EH (cell line): ENCODE data around the gene IST1.
A peak's percentile ranks its signal among the peaks of the same experiment; 100 is the strongest.

Source experiments
- DNase-seq: peaks from one replicate; pipeline ENCODE4 v3.0.0-alpha.2; 2015; ENCODE audit warnings: low read depth

Gene IST1

GRCh38 chr16:71919035-71919434, 23.7 kb downstream of the IST1 start:
- DNase-seq, result no peak

- no peak for DNase-seq
These were observed 25.3 kb downstream of the IST1 start for GRCh38 chr16:71920658-71921057.

GRCh38 chr16:71923941-71924690, 28.8 kb downstream of the IST1 start:
- peak; percentile 66 for DNase-seq

GRCh38 chr16:71924710-71925109, 29.4 kb downstream of the IST1 start:
- DNase-seq, result no peak

- peak; percentile 97 for DNase-seq
These were observed 32.1 kb downstream of the IST1 start for GRCh38 chr16:71927383-71927782.

GRCh38 chr16:71927787-71928186, 32.5 kb downstream of the IST1 start:
- DNase-seq, result no peak

- peak; percentile 90 for DNase-seq
These were observed 33.7 kb downstream of the IST1 start for GRCh38 chr16:71929048-71929447.

- DNase-seq, result no peak
These were observed 34.8 kb downstream of the IST1 start for GRCh38 chr16:71930013-71930563.

GRCh38 chr16:71931001-71931400, 35.7 kb downstream of the IST1 start:
- DNase-seq, result no peak

GRCh38 chr16:71931599-71931998, 36.3 kb downstream of the IST1 start:
- DNase-seq, result no peak

GRCh38 chr16:71933017-71933416, 37.7 kb downstream of the IST1 start:
- DNase-seq, result no peak

- DNase-seq, result peak; percentile 41
These were observed 38.8 kb downstream of the IST1 start for GRCh38 chr16:71933913-71934695.

GRCh38 chr16:71937868-71938510, 42.7 kb downstream of the IST1 start:
- DNase-seq, result no peak

GRCh38 chr16:71943887-71944286, 48.6 kb downstream of the IST1 start:
- no peak for DNase-seq

GRCh38 chr16:71945616-71946015, 50.3 kb downstream of the IST1 start:
- no peak for DNase-seq

- DNase-seq, result no peak
These were observed 57.5 kb downstream of the IST1 start for GRCh38 chr16:71952825-71953224.

GRCh38 chr16:71954180-71954579, 58.8 kb downstream of the IST1 start:
- no peak for DNase-seq

- DNase-seq, result no peak
These were observed 59.4 kb downstream of the IST1 start for GRCh38 chr16:71954699-71955195.

GRCh38 chr16:71956486-71956885, 61.2 kb downstream of the IST1 start:
- peak; percentile 27 for DNase-seq

GRCh38 chr16:71961066-71962039, 66.0 kb downstream of the IST1 start:
- DNase-seq, result peak; percentile 85
